Measurements from ENCODE around the gene CFDP1. TPM values are rescaled to one million over a fixed set of nuclear protein-coding genes. Genes with fewer than 3 reads are reported as not detected.

Gene CFDP1
- total and polyA plus RNA-seq, 2 of the 13 experiments (the other 11 are each of a cell fraction or from before 2014, with no cell fraction given) = 78.6 to 153 TPM

- no peak for TF ChIP-seq GMEB1 (CRISPR knock-in tag; IDR thresholded peaks at IDR 0.05; ENCODE audit: borderline replicate concordance)
- TF ChIP-seq MXD3 (CRISPR knock-in tag; IDR thresholded peaks at IDR 0.05) = no peak
- no peak for TF ChIP-seq ARNT (IDR thresholded peaks at IDR 0.05)
- TF ChIP-seq SPEN (CRISPR knock-in tag; IDR thresholded peaks at IDR 0.05; ENCODE audit: low read depth) = no peak
- no peak for TF ChIP-seq PLRG1 (conservative IDR thresholded peaks at IDR 0.05)
- TF ChIP-seq NPAS2 (CRISPR knock-in tag; IDR thresholded peaks at IDR 0.05; ENCODE audit: borderline replicate concordance) = no peak
- no peak for TF ChIP-seq ZNF616 (CRISPR knock-in tag; IDR thresholded peaks at IDR 0.05; ENCODE audit: low read depth)
- no peak for TF ChIP-seq ZNF646 (CRISPR knock-in tag; IDR thresholded peaks at IDR 0.05)
- 0 out of 2 replicates have a peak, but pooled peaks have one; percentile 43 for TF ChIP-seq ZNF124 (CRISPR knock-in tag; IDR thresholded peaks at IDR 0.05)
- no peak for TF ChIP-seq ZNF558 (CRISPR knock-in tag; IDR thresholded peaks at IDR 0.05; ENCODE audit: borderline replicate concordance)
- TF ChIP-seq RBM22 (optimal IDR thresholded peaks at IDR 0.05; ENCODE audit: low read length) = no peak
- no peak for TF ChIP-seq ZMAT5 (CRISPR knock-in tag; IDR thresholded peaks at IDR 0.05; ENCODE audit: borderline replicate concordance, low read depth)
- TF ChIP-seq KLF9 (CRISPR knock-in tag; IDR thresholded peaks at IDR 0.05; ENCODE audit: low read depth) = no peak
- no peak for TF ChIP-seq ZNF567 (CRISPR knock-in tag; IDR thresholded peaks at IDR 0.05; ENCODE audit: borderline replicate concordance)
- TF ChIP-seq ZEB1 (IDR thresholded peaks at IDR 0.05; ENCODE audit: insufficient replicate concordance, low read depth) = no peak
- TF ChIP-seq EP300 (IDR thresholded peaks at IDR 0.05; ENCODE audit: low read depth in 2 of 2, low read length in 2 of 2) = no peak
- TF ChIP-seq EP300 (CRISPR knock-in tag; IDR thresholded peaks at IDR 0.05; ENCODE audit: borderline replicate concordance) = no peak
- TF ChIP-seq NR2C2 (CRISPR knock-in tag; IDR thresholded peaks at IDR 0.05; ENCODE audit: borderline replicate concordance) = no peak
- no peak for TF ChIP-seq ZNF607 (CRISPR knock-in tag; IDR thresholded peaks at IDR 0.05; ENCODE audit: borderline replicate concordance)
- TF ChIP-seq ZNF451 (CRISPR knock-in tag; IDR thresholded peaks at IDR 0.05) = no peak
- TF ChIP-seq ZNF644 (CRISPR knock-in tag; IDR thresholded peaks at IDR 0.05; ENCODE audit: low read depth) = no peak
- TF ChIP-seq ZNF17 (CRISPR knock-in tag; IDR thresholded peaks at IDR 0.05) = no peak
Measured at GRCh38 chr16:75420987-75421819, 12.1 kb downstream of the CFDP1 start (continued).

Measured in HepG2 (cell line).